Measurements from ENCODE around the gene MYO15B.

DNA sequence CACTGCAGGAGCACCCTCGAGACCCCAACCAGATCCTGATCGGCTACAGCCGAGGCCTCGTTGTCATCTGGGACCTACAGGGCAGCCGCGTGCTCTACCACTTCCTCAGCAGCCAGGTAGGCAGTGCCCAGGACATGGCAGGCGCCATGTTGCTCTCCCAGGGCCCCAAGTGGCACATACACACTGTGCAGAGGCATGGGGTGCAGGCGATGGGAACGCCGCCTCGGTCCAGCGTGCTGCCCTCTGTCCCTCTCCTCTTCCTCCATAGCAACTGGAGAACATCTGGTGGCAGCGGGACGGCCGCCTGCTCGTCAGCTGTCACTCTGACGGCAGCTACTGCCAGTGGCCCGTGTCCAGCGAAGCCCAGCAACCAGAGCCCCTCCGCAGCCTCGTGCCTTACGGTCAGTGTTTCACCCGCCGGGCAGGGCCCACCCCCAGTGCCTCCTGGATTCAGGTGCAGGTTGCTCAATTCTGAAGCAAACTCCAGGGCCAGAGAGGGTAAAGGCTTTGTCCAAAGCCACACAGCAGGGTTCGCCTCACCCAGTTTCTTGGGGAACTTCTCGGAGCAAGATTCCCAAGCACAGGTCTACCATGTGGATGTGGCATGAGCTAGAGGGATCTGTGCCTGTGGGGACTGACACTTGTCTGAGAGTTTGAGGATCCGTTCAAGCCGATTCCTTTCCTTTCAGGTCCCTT is 24.4 kb upstream of the MYO15B start:
- no peak for TF ChIP-seq RAD21 (IDR thresholded peaks at IDR 0.05; ENCODE audit: low read length)
- TF ChIP-seq CTCF (conservative IDR thresholded peaks at IDR 0.05; ENCODE audit: low read depth, low read length): no peak
- TF ChIP-seq POLR2A (IDR thresholded peaks at IDR 0.05; ENCODE audit: low read depth, low read length): no peak
- no peak for TF ChIP-seq CEBPB (IDR thresholded peaks at IDR 0.05; ENCODE audit: low read depth, low read length)
- no peak for TF ChIP-seq MAFK (IDR thresholded peaks at IDR 0.05; ENCODE audit: low read depth, low read length)
- TF ChIP-seq, protein P1, sequence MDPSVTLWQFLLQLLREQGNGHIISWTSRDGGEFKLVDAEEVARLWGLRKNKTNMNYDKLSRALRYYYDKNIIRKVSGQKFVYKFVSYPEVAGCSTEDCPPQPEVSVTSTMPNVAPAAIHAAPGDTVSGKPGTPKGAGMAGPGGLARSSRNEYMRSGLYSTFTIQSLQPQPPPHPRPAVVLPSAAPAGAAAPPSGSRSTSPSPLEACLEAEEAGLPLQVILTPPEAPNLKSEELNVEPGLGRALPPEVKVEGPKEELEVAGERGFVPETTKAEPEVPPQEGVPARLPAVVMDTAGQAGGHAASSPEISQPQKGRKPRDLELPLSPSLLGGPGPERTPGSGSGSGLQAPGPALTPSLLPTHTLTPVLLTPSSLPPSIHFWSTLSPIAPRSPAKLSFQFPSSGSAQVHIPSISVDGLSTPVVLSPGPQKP (IDR thresholded peaks at IDR 0.05; ENCODE audit: borderline replicate concordance, low read depth, low read length): no peak
- no peak for TF ChIP-seq MAZ (IDR thresholded peaks at IDR 0.05; ENCODE audit: borderline replicate concordance, low read depth, low read length)
- no peak for TF ChIP-seq FOS (IDR thresholded peaks at IDR 0.05; ENCODE audit: low read depth, low read length)

Data from IMR-90 (cell line).